Progenitor cell of endocrine pancreas (in vitro differentiated cells): Measurements from ENCODE around the gene CCM2L. TPM values are rescaled to one million over a fixed set of nuclear protein-coding genes. Genes with fewer than 3 reads are reported as not detected.
A peak's percentile ranks its signal among the peaks of the same experiment; 100 is the strongest.

ENCODE experiments used
- DNase-seq: peaks from one replicate; pipeline ENCODE4 v3.0.0; 2021; ENCODE audit warnings: low spot score; ENCODE audit not compliant: unreplicated experiment
- H3K27ac Mint-ChIP-seq: 2 replicates; pipeline ENCODE4 v1.8.0; 2021; ENCODE audit warnings: mild to moderate bottlenecking, moderate library complexity, mixed read lengths
- H3K27me3 Mint-ChIP-seq: 2 replicates; pipeline ENCODE4 v1.8.0; 2021; ENCODE audit warnings: mixed read lengths
- H3K36me3 Mint-ChIP-seq: 2 replicates; pipeline ENCODE4 v1.8.0; 2022; ENCODE audit warnings: mixed read lengths; ENCODE audit not compliant: insufficient read depth
- H3K4me1 Mint-ChIP-seq: 2 replicates; pipeline ENCODE4 v1.8.0; 2021; ENCODE audit warnings: low read depth, mixed read lengths
- H3K4me3 Mint-ChIP-seq: 2 replicates; pipeline ENCODE4 v1.8.0; 2021; ENCODE audit warnings: low read depth, mild to moderate bottlenecking, moderate library complexity, mixed read lengths
- H3K9me3 Mint-ChIP-seq: 2 replicates; pipeline ENCODE4 v1.8.0; 2021; ENCODE audit warnings: low read depth, mixed read lengths
- long read RNA-seq: library from polyadenylated mRNA; unstranded; transcript quantifications from one replicate; pipeline ENCODE4 v2.0.0, GENCODE V29; 2020
- total RNA-seq: library from RNA; stranded (reverse); gene quantifications from 2 replicates; pipeline ENCODE4 v1.2.1, GENCODE V29; 2021
- TF ChIP-seq, protein P1 (sequence below): fragments of 200-600 bp; sonication (generic); IDR thresholded peaks from one replicate; pipeline ENCODE4 v1.5.0; 2021; ENCODE audit warnings: antibody characterized with exemption, mild to moderate bottlenecking; ENCODE audit not compliant: unreplicated experiment

CCM2L gene
- 1.3 and 1.5 TPM in 2 replicates for total RNA-seq
- long read RNA-seq: 0 reads

DNA sequence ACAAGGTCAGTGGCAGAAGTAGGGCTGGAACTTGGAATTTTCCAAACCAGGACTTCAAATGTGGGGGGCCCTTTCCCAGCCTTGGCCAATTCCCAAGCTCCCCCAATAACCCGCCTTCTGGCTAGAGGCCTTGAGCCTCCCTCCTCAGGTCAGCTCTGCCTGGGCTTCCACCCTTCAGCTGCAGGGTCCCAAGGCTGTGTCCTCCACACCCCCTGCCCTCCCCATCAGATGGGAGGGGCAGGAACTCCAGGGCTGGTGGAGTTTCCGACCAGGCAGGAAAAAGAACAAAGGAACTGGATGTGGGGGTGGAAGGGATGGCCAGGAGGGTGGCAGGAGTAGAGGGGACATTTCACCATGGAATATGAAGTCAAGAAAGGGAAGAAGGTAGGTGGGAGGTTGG is at the start of gene CCM2L:
Gene CCM2L, plus strand, starts transcription at position 338 of the 400 bp plus-strand sequence. Its CDS starts 17 bp downstream, at position 355.
- Mint-ChIP-seq H3K9me3 (no peaks in the 10 kb centered on the region), H3K4me1 (no peaks in the 10 kb centered on the region), H3K27me3 (peaks cover 37% of the 10 kb centered on the region), H3K27ac (no peak within 1 kb of the TSS), H3K4me3 (no peak within 1 kb of the TSS), H3K36me3 (no peaks in the 10 kb centered on the region)
- no peak for DNase-seq
- TF ChIP-seq, protein P1, sequence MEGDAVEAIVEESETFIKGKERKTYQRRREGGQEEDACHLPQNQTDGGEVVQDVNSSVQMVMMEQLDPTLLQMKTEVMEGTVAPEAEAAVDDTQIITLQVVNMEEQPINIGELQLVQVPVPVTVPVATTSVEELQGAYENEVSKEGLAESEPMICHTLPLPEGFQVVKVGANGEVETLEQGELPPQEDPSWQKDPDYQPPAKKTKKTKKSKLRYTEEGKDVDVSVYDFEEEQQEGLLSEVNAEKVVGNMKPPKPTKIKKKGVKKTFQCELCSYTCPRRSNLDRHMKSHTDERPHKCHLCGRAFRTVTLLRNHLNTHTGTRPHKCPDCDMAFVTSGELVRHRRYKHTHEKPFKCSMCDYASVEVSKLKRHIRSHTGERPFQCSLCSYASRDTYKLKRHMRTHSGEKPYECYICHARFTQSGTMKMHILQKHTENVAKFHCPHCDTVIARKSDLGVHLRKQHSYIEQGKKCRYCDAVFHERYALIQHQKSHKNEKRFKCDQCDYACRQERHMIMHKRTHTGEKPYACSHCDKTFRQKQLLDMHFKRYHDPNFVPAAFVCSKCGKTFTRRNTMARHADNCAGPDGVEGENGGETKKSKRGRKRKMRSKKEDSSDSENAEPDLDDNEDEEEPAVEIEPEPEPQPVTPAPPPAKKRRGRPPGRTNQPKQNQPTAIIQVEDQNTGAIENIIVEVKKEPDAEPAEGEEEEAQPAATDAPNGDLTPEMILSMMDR: no peak

DNA sequence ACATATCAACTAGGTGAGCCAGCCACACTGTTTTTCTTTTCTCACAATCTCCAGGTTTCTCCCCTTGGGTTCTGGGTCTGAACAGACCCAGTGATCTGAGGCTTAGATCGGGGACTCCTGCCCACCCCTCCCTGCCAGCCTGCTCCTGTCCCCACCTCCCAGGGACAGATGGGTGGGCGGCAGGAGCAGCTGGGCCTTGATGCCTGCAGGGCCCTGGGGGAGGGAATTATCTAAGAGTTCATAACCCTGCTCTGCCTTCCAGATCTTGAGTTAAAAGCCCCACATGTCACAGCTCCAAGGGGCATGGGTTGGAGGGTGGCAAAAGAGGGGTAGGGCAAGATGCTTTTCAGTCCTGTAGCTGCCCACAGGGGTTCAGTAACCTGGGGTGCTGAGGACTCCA is 47.5 kb upstream of the CCM2L start:
- no peaks in the 10 kb centered on the region for H3K9me3 Mint-ChIP-seq
- peaks cover 71% of the 10 kb centered on the region for H3K27me3 Mint-ChIP-seq
- H3K4me1 Mint-ChIP-seq: no peaks in the 10 kb centered on the region
- H3K36me3 Mint-ChIP-seq: no peaks in the 10 kb centered on the region
- H3K27ac Mint-ChIP-seq: no peak overlapping the region
- H3K4me3 Mint-ChIP-seq: no peak overlapping the region
- no peak for DNase-seq
- TF ChIP-seq, protein P1: no peak

DNA sequence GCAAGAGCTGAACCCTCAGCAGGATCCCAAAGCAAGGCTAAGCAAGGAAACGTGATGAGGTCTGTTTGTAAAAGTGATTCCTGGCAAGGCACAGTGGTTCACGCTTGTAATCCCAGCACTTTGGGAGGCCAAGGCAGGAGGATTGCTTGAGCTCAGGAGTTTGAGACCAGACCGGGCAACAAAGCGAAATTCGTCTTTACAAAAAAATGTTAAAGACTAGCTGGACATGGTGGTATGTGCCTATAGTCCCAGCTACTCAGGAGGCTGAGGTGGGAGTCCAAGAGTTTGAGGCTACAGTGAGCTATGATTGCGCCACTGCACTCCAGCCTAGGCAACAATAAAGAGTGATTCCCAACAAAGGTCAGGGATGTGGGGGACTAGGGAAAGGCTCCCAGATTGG is 46.3 kb upstream of the CCM2L start:
- no peak for DNase-seq
- Mint-ChIP-seq H3K4me1 (peaks cover 2% of the 10 kb centered on the region), H3K27ac (no peak overlapping the region), H3K4me3 (no peak overlapping the region), H3K27me3 (peaks cover 70% of the 10 kb centered on the region), H3K36me3 (no peaks in the 10 kb centered on the region), H3K9me3 (no peaks in the 10 kb centered on the region)
- TF ChIP-seq, protein P1: no peak

DNA sequence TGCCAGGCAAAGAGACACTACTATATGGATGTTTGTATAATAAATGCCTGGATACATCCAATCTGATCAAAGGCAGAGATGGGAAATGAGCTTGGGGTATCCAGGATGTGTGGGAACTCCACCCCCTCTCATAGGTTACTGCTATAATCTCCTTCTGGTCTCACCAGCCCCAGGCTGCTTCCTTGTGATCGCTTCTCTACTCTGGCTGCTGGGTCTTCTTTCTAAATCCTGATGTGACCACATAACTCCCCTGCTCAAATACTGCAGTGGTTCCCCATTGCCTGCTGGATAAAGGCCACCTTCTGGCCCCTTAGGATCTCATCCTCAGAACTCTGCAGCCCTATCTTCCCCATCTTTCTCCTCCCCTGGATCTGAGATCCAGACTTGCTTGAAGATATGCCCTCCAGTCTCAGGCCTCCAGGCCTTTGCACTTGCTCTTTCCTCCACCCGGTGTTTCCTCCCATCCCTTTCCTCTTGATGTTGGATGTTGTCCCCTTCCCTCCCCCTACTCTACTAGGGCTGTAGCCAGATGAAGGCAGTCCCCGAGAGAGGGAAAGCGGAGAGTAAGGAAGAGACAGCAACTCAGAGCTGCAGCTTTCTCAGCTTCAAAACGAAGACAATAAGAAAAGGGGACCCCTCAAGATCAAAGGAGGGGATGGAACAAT is 43.1 kb upstream of the CCM2L start:
- Mint-ChIP-seq H3K36me3 (no peaks in the 10 kb centered on the region), H3K4me1 (peaks cover 2% of the 10 kb centered on the region), H3K27ac (no peak overlapping the region), H3K27me3 (peaks cover 74% of the 10 kb centered on the region), H3K9me3 (no peaks in the 10 kb centered on the region), H3K4me3 (peak overlapping the region; percentile 63)
- DNase-seq: no peak
- TF ChIP-seq, protein P1: no peak

DNA sequence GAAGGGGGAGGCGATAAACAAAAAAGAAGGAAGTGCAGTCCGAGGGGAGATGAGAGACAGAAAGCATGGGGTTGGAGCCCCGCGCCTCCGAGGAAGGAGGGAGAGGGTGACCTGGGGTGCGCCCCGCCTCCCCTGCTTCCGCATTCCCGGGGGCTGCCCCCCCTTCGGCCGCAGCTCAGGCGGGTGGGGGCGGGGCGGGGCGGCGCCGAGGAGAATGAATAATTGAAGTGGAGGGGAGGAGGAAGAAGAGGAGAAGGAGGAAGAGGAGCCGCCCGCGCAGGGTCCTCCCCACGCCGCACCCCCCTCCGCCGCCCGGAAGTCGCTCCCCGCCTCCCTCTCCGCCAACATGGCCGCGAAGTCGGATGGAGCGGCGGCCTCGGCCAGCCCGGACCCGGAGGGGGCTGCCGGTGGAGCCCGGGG is 42.4 kb upstream of the CCM2L start, which contains the start of gene XKR7:
Gene XKR7, plus strand, starts transcription at position 322 of the 420 bp plus-strand sequence. Its CDS starts 25 bp downstream, at position 347.
- H3K4me1 Mint-ChIP-seq: peaks cover 6% of the 10 kb centered on the region
- TF ChIP-seq, protein P1: no peak
- H3K9me3 Mint-ChIP-seq: no peaks in the 10 kb centered on the region
- H3K27me3 Mint-ChIP-seq: peaks cover 72% of the 10 kb centered on the region
- H3K4me3 Mint-ChIP-seq: peak within 1 kb of the TSS; percentile 85
- H3K36me3 Mint-ChIP-seq: no peaks in the 10 kb centered on the region
- H3K27ac Mint-ChIP-seq: no peak within 1 kb of the TSS
- DNase-seq: no peak
